Measurements from ENCODE around the gene SMU1. TPM values are rescaled to one million over a fixed set of nuclear protein-coding genes. Genes with fewer than 3 reads are reported as not detected.

SMU1 gene
- total and polyA plus RNA-seq, 2 donors (not counting 3 experiments of a cell fraction or from before 2014, with no cell fraction given), result 8.5 to 21.7 TPM

- H3K27ac ChIP-seq (ENCODE audit: insufficient read depth, low read depth, low read length), result no peak overlapping the region
- no peak for FAIRE-seq
Observed at GRCh38 chr9:33125461-33125860, 49.0 kb upstream of the SMU1 start.

More at GRCh38 chr9:33125461-33125860, 49.0 kb upstream of the SMU1 start:
- dilution Hi-C loops (cut with MboI; ENCODE audit: extremely low pct_ligation_motif_present, low sequenced_read_pairs) (no loop called here), intact Hi-C loops (cut with micrococcal nuclease) (no loop called here)
- Histone ChIP-seq H3K36me3 (ENCODE audit: control insufficient read depth in 2 of 2, extremely low read depth in 1 of 2, insufficient read depth in 2 of 2, low read length in 2 of 2) (peaks cover 0 to 6% of the 10 kb centered on the region in 2 experiments), H3K9me3 (replicated peaks; ENCODE audit: control insufficient read depth, insufficient read depth, low read length) (no peaks in the 10 kb centered on the region), H3K27me3 (ENCODE audit: control insufficient read depth in 2 of 2, insufficient read depth in 2 of 2, low read length in 2 of 2) (no peaks in the 10 kb centered on the region), H4K20me1 (replicated peaks; ENCODE audit: control insufficient read depth, extremely low read depth, insufficient read depth, low read length) (no peaks in the 10 kb centered on the region), H3K4me3 (replicated peaks in 1 of 3; ENCODE audit: insufficient read depth in 1 of 3, low read depth in 1 of 3, low read length in 3 of 3) (no peak overlapping the region), H3K4me2 (ENCODE audit: insufficient read depth, low read length) (no peak overlapping the region), H3K9ac (replicated peaks; ENCODE audit: extremely low read depth, insufficient read depth, low read length) (no peak overlapping the region), H3K79me2 (ENCODE audit: control insufficient read depth, insufficient read depth, low read length) (no peaks in the 10 kb centered on the region), H2AFZ (ENCODE audit: low read depth, low read length) (no peak overlapping the region), H3K9me1 (replicated peaks; ENCODE audit: control insufficient read depth, extremely low read depth, insufficient read depth, low read length) (no peaks in the 10 kb centered on the region), H3K4me1 (ENCODE audit: control insufficient read depth, extremely low read depth, insufficient read depth, low read length) (peaks cover 4% of the 10 kb centered on the region)
- no peak for DNase-seq (ENCODE audit: low read depth, low spot score)
- BruUV-seq (replicated peaks), result no TSS peak
- ChIA-PET CTCF (no interaction called here), POLR2A (no interaction called here)
- TF ChIP-seq MAX (IDR thresholded peaks at IDR 0.05; ENCODE audit: insufficient read depth, insufficient read length), result no peak
- no peak for TF ChIP-seq GATA2 (IDR thresholded peaks at IDR 0.05; ENCODE audit: insufficient read depth, insufficient read length, low read depth, low read length)
- no peak for TF ChIP-seq CTCF (IDR thresholded peaks at IDR 0.05; ENCODE audit: extremely low read depth in 1 of 2, insufficient read depth in 1 of 2, low read depth in 1 of 2, low read length in 2 of 2)
- no peak for TF ChIP-seq JUN (IDR thresholded peaks at IDR 0.05; ENCODE audit: borderline replicate concordance, insufficient read depth, insufficient read length, low read depth)
- TF ChIP-seq POLR2A (IDR thresholded peaks at IDR 0.05; ENCODE audit: low read depth, low read length), result no peak
- no peak for TF ChIP-seq EZH2 (IDR thresholded peaks at IDR 0.05; ENCODE audit: borderline replicate concordance, low read depth, low read length, severe bottlenecking)

All from endothelial cell of umbilical vein (primary cell).